Dermis blood vessel endothelial cell (primary cell): ENCODE data around the gene ADGRE1. TPM values are rescaled to one million over a fixed set of nuclear protein-coding genes. Genes with fewer than 3 reads are reported as not detected.
A peak's percentile ranks its signal among the peaks of the same experiment; 100 is the strongest.

Source experiments
- DNase-seq: peaks from one replicate; pipeline ENCODE4 v3.0.0; 2010
- total RNA-seq: library from RNA; depleted of rRNA; stranded (reverse); fragments of >200 nt; gene quantifications from 2 replicates; pipeline ENCODE4 v1.2.3, GENCODE V29; 2014

The ADGRE1 gene
- total RNA-seq, 1 donor from 2014 or later, result not detected

DNA sequence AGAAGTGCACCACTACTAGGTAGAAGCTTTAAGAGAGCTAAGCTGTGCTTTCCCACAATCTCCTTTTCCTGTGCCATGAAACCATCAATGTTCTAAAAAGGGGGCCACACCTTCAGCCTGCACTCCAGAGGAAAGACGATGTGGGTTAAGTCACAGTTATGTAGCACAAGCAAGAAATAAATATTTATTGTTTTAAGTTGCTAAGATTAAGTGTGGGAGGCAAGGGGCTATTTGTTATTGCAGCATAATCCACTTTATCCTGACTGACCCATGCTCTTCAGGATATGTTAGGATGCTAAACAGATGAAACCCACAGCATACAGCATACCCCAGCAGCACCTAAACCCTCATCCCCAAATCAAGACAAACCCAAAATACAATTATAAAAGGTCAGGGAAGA lies 69.2 kb downstream of the ADGRE1 start:
- no peak for DNase-seq

DNA sequence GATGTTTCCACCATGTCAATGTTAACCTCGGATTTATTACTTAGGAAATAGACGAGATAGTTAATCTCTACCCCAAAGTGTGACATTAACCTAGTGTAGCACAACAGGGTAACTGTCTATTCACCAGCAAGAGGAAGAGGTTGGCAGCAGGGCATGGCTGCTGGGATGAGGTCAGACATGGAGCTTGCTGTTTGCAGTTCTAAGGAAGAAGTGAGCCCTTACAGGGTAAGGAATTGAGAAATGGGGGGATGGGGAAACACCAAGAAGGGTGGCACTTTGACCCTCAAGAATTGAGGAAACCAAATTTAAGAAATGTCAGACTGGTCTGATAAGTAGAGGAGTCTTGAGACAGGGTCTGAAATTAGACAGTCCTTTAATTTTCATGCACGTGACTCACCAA lies 71.4 kb downstream of the ADGRE1 start:
- DNase-seq, result no peak

DNA sequence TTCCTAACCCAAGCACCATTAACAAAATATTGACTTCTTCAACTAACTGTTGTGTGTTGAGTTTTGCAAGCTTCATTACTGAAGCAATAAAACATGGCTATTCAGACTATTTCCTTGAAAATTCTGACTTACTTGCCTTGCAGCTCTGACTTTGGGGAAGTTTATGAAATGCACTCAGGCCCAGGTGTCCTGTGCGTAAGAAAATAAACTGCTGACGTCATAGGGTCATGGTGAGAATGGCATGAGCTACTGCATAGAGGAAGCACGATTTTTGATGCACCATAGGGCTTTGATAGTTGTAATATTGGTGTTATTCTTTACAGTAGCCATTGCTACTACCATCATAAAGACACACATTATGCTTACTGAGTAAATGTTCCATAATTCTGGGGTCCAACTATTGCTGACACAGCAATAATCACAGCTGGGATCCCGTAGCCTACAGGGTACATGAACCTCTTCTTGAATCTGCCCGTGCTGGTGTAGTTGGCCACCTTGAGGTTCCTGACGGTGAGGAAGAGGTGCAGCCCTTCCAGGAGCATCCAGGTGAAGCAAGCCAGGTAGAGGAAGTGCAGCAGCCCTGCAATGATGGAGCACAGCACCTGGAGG lies 76.0 kb downstream of the ADGRE1 start:
- DNase-seq, result no peak

DNA sequence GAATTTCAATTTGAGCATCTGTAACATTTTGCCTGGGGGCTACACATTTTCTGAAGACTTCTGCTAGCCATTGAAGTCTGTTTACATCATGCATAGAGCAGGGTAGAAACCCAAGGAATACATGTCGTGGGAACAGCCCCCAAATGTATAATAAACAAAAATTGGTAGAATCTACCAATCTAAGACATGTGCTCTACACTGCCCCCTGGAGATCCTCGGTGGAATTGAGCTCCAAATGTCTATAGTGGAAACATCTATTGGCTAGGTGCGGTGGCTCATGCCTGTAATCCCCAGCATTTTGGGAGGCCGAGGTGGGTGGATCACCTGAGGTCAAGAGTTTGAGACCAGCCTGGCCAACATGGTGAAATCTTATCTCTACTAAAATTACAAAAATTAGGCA lies 76.6 kb downstream of the ADGRE1 start:
- DNase-seq, result peak; percentile 44

- no peak for DNase-seq
Measured at GRCh38 chr19:6967967-6968366, 80.6 kb downstream of the ADGRE1 start.

DNA sequence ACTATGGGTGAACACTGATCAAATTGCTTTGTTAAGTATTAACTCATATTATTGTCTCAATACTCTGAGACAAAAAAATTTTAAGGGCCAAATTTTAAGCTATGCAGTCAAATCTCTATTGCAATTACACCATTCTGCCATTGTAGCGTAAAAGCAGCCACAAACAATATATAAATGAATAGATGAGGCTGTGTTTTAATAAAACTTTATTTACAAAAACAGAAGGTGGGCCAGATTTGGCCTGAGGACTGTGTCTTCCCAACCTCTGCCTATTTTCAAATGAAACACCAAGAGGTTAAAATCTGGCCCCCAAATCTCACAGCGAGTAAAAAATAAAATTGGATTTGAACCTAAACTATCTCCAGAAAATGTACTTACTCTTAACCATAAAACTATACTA lies 82.1 kb downstream of the ADGRE1 start:
- DNase-seq, result no peak

DNA sequence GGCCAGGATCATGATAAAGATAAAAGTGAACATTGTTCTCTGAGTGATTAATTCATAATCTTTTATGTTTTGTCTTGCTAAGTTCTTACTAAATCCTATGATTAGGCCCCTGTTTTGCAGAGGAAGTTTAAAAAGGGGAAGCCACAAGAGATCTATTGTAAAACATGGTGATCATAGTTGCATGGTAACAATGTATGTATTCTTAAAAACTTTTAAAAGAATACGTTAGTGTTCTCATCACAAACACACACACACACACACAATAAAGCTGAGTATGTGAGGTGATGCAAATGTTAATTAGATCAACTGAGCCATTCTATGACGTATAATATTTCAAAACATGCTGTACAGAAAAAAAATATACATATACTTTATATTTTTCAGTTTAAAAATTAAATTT lies 82.6 kb downstream of the ADGRE1 start:
- DNase-seq, result no peak

DNA sequence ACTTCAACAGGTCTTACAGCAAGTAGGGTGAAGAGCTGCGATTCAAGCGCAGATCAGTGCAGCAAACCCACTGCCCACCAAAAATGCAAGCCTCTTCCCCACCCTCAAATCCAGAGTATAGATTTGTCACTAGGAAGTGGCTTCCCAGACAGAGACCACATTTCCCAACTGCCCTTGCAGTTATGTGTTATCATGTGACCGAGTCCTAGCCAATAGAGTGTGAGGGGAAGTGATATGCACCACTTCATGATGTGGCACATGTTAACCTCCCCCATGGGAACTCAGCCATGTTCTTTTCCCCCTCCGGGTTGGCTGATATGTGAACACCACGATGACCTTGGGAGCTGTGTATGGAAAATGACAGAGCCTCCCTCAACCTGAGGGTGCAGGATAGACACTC lies 83.1 kb downstream of the ADGRE1 start:
- DNase-seq, result no peak

- no peak for DNase-seq
Measured at GRCh38 chr19:6971366-6971765, 84.0 kb downstream of the ADGRE1 start.

GRCh38 chr19:6976197-6976596 lies 88.8 kb downstream of the ADGRE1 start:
- no peak for DNase-seq

- DNase-seq, result peak; percentile 39
Measured at GRCh38 chr19:6979399-6979798, 92.0 kb downstream of the ADGRE1 start.

GRCh38 chr19:6983448-6983847 lies 96.1 kb downstream of the ADGRE1 start:
- no peak for DNase-seq

GRCh38 chr19:6987850-6988249 lies 100.5 kb downstream of the ADGRE1 start:
- no peak for DNase-seq

DNA sequence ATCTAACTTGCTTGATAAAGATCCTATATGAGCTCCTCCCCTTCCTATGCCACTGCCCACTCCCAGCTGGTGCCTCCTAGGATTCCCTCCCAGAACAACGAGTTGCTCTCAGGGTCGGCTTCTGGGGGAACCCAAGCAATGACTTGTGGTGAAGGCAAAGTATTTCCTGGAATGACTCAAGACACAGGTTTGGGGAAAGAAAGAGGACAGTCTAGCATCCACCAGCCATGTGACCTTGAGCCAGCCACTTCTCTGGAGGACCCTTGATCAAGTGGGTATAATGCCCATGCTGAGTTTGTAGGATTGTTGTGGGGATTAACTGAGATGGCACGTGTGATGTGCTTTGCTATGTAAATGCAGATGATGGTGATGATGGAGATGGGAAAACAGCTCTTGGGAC lies 100.9 kb downstream of the ADGRE1 start:
- DNase-seq, result no peak

Other genes starting within 250 kb of the ADGRE1 start
- gene TNFSF14, start 217.4 kb upstream of the ADGRE1 start, total RNA-seq, result not detected in 2 replicates
- gene C3, start 166.9 kb upstream of the ADGRE1 start, total RNA-seq, result 5.4 and 33.5 TPM in 2 replicates
- gene GPR108, start 150.0 kb upstream of the ADGRE1 start, total RNA-seq, result 56.2 and 59.1 TPM in 2 replicates
- 35.5 and 40.7 TPM in 2 replicates for gene TRIP10, start 147.9 kb upstream of the ADGRE1 start, total RNA-seq
- 6.0 and 6.3 TPM in 2 replicates for gene SH2D3A, start 120.1 kb upstream of the ADGRE1 start, total RNA-seq
- gene VAV1, start 114.9 kb upstream of the ADGRE1 start, total RNA-seq, result 0.09 TPM in 1 of 2 replicates, not detected in the other
- gene MBD3L2B, start 133.9 kb downstream of the ADGRE1 start, total RNA-seq, result not detected in 2 replicates
- gene MBD3L5, start 143.0 kb downstream of the ADGRE1 start, total RNA-seq, result not detected in 2 replicates
- not detected in 2 replicates for gene MBD3L4, start 152.6 kb downstream of the ADGRE1 start, total RNA-seq
- gene MBD3L2, start 161.7 kb downstream of the ADGRE1 start, total RNA-seq, result not detected in 2 replicates
- not detected in 2 replicates for gene MBD3L3, start 171.1 kb downstream of the ADGRE1 start, total RNA-seq
- gene ZNF557, start 182.1 kb downstream of the ADGRE1 start, total RNA-seq, result 14.9 and 22.3 TPM in 2 replicates